Epithelial cell of prostate (primary cell): ENCODE results near the gene SPTLC3.

Experiments
- DNase-seq: peaks from one replicate; pipeline ENCODE4 v3.0.0-alpha.2; 2011; ENCODE audit warnings: low read depth, low spot score
- H3K27ac ChIP-seq: fragments of 450-650 bp; 2 replicates; pipeline ENCODE4 v1.5.1; 2017; ENCODE audit warnings: mild to moderate bottlenecking

Gene SPTLC3

GRCh38 chr20:13085275-13085674 lies 76.5 kb downstream of the SPTLC3 start:
- no peak overlapping the region for H3K27ac ChIP-seq
- no peak for DNase-seq

- no peak overlapping the region for H3K27ac ChIP-seq
- no peak for DNase-seq
Observed at GRCh38 chr20:13089950-13090469, 81.2 kb downstream of the SPTLC3 start.

GRCh38 chr20:13092111-13092510 lies 83.3 kb downstream of the SPTLC3 start:
- DNase-seq, result no peak
- no peak overlapping the region for H3K27ac ChIP-seq

- DNase-seq, result no peak
Observed at GRCh38 chr20:13094976-13095375, 86.2 kb downstream of the SPTLC3 start.

GRCh38 chr20:13098720-13099355 lies 90.1 kb downstream of the SPTLC3 start:
- H3K27ac ChIP-seq, result peak overlapping the region; percentile 14
- DNase-seq, result no peak

More at GRCh38 chr20:13094976-13095375, 86.2 kb downstream of the SPTLC3 start:
- H3K27ac ChIP-seq, result no peak overlapping the region

GRCh38 chr20:13099676-13100075 lies 90.9 kb downstream of the SPTLC3 start:
- peak; percentile 65 for DNase-seq
- peak overlapping the region; percentile 14 for H3K27ac ChIP-seq

GRCh38 chr20:13101276-13101675 lies 92.5 kb downstream of the SPTLC3 start:
- DNase-seq, result no peak
- H3K27ac ChIP-seq, result no peak overlapping the region

GRCh38 chr20:13101706-13102105 lies 92.9 kb downstream of the SPTLC3 start:
- DNase-seq, result no peak
- no peak overlapping the region for H3K27ac ChIP-seq

GRCh38 chr20:13102237-13102636 lies 93.5 kb downstream of the SPTLC3 start:
- no peak overlapping the region for H3K27ac ChIP-seq
- no peak for DNase-seq

- no peak for DNase-seq
- no peak overlapping the region for H3K27ac ChIP-seq
Observed at GRCh38 chr20:13102694-13103093, 93.9 kb downstream of the SPTLC3 start.

- no peak overlapping the region for H3K27ac ChIP-seq
Observed at GRCh38 chr20:13105039-13105438, 96.3 kb downstream of the SPTLC3 start.

GRCh38 chr20:13105864-13106457 lies 97.2 kb downstream of the SPTLC3 start:
- DNase-seq, result no peak
- H3K27ac ChIP-seq, result no peak overlapping the region

More at GRCh38 chr20:13105039-13105438, 96.3 kb downstream of the SPTLC3 start:
- DNase-seq, result no peak

GRCh38 chr20:13109658-13110057 lies 100.9 kb downstream of the SPTLC3 start:
- H3K27ac ChIP-seq, result no peak overlapping the region
- no peak for DNase-seq

GRCh38 chr20:13110796-13111195 lies 102.0 kb downstream of the SPTLC3 start:
- no peak for DNase-seq
- H3K27ac ChIP-seq, result no peak overlapping the region

- H3K27ac ChIP-seq, result no peak overlapping the region
- DNase-seq, result no peak
Observed at GRCh38 chr20:13111249-13111911, 102.6 kb downstream of the SPTLC3 start.

GRCh38 chr20:13113731-13114130 lies 105.0 kb downstream of the SPTLC3 start:
- DNase-seq, result no peak
- H3K27ac ChIP-seq, result no peak overlapping the region

- H3K27ac ChIP-seq, result no peak overlapping the region
- DNase-seq, result no peak
Observed at GRCh38 chr20:13117200-13117599, 108.4 kb downstream of the SPTLC3 start.

- DNase-seq, result no peak
- H3K27ac ChIP-seq, result no peak overlapping the region
Observed at GRCh38 chr20:13118676-13119075, 109.9 kb downstream of the SPTLC3 start.

GRCh38 chr20:13119583-13119982 lies 110.8 kb downstream of the SPTLC3 start:
- no peak for DNase-seq

GRCh38 chr20:13120471-13120870 lies 111.7 kb downstream of the SPTLC3 start:
- no peak for DNase-seq
- no peak overlapping the region for H3K27ac ChIP-seq

More at GRCh38 chr20:13119583-13119982, 110.8 kb downstream of the SPTLC3 start:
- H3K27ac ChIP-seq, result no peak overlapping the region

- no peak for DNase-seq
- no peak overlapping the region for H3K27ac ChIP-seq
Observed at GRCh38 chr20:13121840-13122515, 113.2 kb downstream of the SPTLC3 start.
